ENCODE results near the gene FRRS1L. TPM values are rescaled to one million over a fixed set of nuclear protein-coding genes. Genes with fewer than 3 reads are reported as not detected.

FRRS1L gene, protein sequence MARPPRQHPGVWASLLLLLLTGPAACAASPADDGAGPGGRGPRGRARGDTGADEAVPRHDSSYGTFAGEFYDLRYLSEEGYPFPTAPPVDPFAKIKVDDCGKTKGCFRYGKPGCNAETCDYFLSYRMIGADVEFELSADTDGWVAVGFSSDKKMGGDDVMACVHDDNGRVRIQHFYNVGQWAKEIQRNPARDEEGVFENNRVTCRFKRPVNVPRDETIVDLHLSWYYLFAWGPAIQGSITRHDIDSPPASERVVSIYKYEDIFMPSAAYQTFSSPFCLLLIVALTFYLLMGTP
- not detected in 2 replicates for total RNA-seq

DNA sequence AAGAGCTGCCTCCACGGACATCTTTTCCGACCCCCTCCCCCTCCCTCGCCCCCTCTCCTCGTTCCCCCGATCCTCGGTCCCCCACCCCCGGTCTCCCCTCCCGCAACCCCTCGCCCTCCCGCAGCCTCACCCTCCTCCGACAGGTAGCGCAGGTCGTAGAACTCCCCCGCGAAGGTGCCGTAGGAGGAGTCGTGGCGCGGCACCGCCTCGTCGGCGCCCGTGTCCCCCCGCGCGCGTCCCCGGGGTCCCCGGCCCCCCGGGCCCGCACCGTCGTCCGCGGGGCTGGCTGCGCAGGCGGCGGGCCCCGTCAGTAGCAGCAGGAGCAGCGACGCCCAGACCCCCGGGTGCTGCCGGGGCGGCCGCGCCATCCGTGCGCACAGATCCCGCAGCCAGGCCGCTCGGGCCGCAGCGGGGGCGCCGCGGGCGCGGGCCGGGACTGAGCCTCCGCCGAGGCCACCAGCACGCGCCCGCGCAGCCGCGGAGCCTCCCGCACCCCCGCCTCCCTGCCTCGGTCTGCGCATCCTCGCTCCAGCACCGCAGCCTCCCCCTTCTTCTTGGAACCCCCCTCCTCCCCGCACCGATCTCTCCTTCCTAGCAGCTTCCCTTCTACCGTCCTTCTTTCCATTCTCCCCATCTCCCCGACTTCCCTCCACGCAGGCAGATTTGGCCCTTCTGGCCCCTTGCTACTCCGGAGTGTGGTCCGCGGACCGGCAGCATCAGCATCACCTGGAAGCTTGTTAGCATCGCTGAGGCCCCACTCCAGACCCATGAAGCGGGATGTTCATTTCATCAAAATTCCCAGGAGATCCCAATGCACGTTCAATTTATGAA, at the start of gene FRRS1L:
FRRS1L (minus strand) TSS at position 479 of the 831 bp plus-strand sequence; CDS start at position 368, 111 bp downstream.

DNA sequence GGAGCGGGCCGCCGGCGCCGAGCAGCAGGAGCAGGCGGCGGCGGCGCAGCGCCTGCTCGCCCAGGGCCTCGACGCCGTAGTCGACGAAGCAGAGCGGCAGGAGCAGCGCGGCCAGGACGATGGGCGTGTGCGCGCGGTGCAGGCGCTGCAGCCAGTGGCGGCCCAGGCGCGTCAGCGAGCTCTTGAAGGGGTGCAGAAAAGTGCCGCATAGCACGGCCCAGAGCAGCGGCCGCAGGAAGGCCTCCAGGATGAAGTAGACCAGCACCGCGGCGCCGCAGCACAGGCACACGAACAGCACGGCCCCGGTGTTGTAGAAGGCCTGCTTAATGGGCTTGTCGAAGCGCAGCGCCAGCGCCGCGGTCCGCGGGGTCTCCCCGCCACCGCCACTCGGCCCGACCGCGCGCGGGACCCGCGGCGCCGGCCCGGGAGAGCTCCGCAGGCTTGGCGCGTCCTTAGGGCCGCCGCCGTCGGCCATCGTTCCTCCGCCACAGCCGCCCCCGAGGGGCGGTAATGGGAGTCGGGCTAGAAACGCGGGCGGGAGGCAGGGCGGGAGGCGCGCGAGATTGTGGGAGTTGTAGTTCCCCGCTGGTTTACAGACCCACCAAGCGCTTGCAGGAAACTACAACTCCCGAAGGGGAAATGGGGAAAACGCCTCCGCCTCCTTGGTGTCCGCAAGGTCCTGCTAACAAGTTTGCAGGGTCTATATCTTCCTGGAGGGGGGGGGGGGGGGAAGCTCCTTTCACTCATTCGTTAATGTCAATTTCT, 47.4 kb downstream of the FRRS1L start, which contains the start of gene TMEM245:
TMEM245 (minus strand) TSS at position 509 of the 765 bp plus-strand sequence; CDS start at position 475, 34 bp downstream.

Small RNAs within 50 kb of the gene (small RNA-seq; reads per million reads assigned to genes)
- gene RNU6-984P (ENCODE audit: low replicate concordance): 0.10 reads per million

Other genes with a start within 250 kb of the FRRS1L start
- 20.8 and 40.2 TPM in 2 replicates for gene ELP1, start 233.1 kb downstream of the FRRS1L start, total RNA-seq
- gene ABITRAM, start 232.8 kb downstream of the FRRS1L start, total RNA-seq: 7.2 and 12.5 TPM in 2 replicates
- gene CTNNAL1, start 153.8 kb downstream of the FRRS1L start, total RNA-seq: 53.6 and 88.5 TPM in 2 replicates
- 43.3 and 69.4 TPM in 2 replicates for gene TMEM245, start 47.3 kb downstream of the FRRS1L start, total RNA-seq
- gene EPB41L4B, start 153.8 kb upstream of the FRRS1L start, total RNA-seq: 0.14 and 0.44 TPM in 2 replicates